Gastroesophageal sphincter (tissue), 4 donors: Measurements from ENCODE around the gene ABR. TPM values are rescaled to one million over a fixed set of nuclear protein-coding genes. Genes with fewer than 3 reads are reported as not detected.

Experiments used
- ATAC-seq: fragments of 150-250 bp; one replicate; pipeline ENCODE4 v1.9.1; 2016; ENCODE audit warnings: mild to moderate bottlenecking, moderate library complexity
- H3K27ac ChIP-seq, 4 donors: fragments of 200-600 bp; sonication (generic) in 3 of 4; 1 replicate in 3 of 4; 2 replicates in 1 of 4; pipeline ENCODE4 v1.5.1; 2016 to 2019
- H3K27me3 ChIP-seq: fragments of 200-600 bp; sonication (generic); one replicate; pipeline ENCODE4 v1.5.1; 2019
- H3K36me3 ChIP-seq, 2 donors: fragments of 200-600 bp; sonication (generic); one replicate each; pipeline ENCODE4 v1.5.1; 2019; ENCODE audit warnings: control low read depth in 1 of 2
- H3K4me1 ChIP-seq, 3 donors: fragments of 200-600 bp; sonication (generic); 1 replicate in 2 of 3; 2 replicates in 1 of 3; pipeline ENCODE4 v1.5.1; 2016 to 2019; ENCODE audit warnings: control low read depth in 2 of 3
- H3K4me3 ChIP-seq, 2 donors: fragments of 200-600 bp; sonication (generic); one replicate each; pipeline ENCODE4 v1.5.1; 2019; ENCODE audit warnings: mild to moderate bottlenecking in 1 of 2, moderate library complexity in 1 of 2
- H3K9me3 ChIP-seq, 3 donors: fragments of 200-600 bp; sonication (generic); one replicate each; pipeline ENCODE4 v1.5.1; 2017 to 2019; ENCODE audit warnings: control low read depth in 2 of 3
- EP300 ChIP-seq: sonication (generic); formaldehyde crosslinking; IDR thresholded peaks from one replicate; pipeline ENCODE4 v1.6.1; 2017; ENCODE audit warnings: antibody characterized with exemption, mild to moderate bottlenecking
- POLR2A ChIP-seq, 2 donors: fragments of 450-650 bp; IDR thresholded peaks; one replicate each; pipeline ENCODE4 v1.6.1; 2017; ENCODE audit warnings: antibody characterized with exemption in 2 of 2, mild to moderate bottlenecking in 2 of 2, moderate library complexity in 1 of 2
- POLR2AphosphoS5 ChIP-seq: sonication (generic); formaldehyde crosslinking; IDR thresholded peaks from one replicate; pipeline ENCODE4 v1.6.1; 2017; ENCODE audit warnings: antibody characterized with exemption
- WGBS, 2 donors: methylation state at CpG; one replicate each; pipeline ENCODE4 v1.1.5; 2018; ENCODE audit warnings: low coverage in 1 of 2; 5-methylcytosine and 5-hydroxymethylcytosine counted together
- total RNA-seq, 4 donors: library from RNA; depleted of rRNA; stranded (reverse); fragments of >200 nt; gene quantifications; one replicate each; pipeline ENCODE4 v1.1.0, GENCODE V29; 2016
- TF ChIP-seq, protein P1 (sequence below), 4 experiments: fragments of 200-600 bp in 2 of 4; fragments of 450-650 bp in 2 of 4; sonication (generic) in 1 of 4; IDR thresholded peaks; one replicate each; pipeline ENCODE4 v1.5.1; 2017 to 2019; ENCODE audit warnings: antibody characterized with exemption in 4 of 4, mild to moderate bottlenecking in 2 of 4, moderate library complexity in 2 of 4

ABR gene
- total RNA-seq, 4 donors from 2014 or later, result 62.6 to 147 (median 114) TPM

DNA sequence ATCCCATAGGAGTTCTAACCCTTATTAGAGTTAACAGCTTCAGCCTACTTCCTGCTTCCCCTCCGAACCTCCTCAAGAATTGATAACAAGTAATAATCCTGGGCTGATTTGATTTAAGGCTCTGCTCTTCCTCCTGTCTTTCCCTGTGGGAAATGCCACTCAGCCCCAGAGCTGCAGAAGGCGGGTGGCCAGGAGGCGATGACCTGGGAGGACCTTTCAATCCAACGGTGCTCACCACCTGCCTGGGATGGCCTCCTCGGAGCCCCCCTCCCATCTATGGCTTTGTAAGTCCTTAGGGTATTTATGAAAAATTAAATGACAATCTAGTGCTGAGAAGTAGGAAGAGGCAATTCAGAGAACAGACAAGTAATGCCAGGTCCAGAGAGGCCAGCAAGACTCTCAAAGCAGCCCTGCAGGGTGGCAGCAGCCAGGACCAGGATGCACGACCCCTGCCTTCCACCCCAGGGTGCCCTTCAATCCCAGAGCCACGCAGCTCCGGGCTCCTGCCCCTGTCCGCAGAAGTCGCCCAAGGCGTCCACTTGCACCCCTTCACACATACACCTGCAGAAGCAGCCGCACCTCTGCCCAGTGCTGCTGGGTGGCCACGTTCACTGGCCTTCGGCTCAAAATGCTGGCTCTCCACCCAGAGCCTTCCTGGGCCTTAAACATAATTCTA lies 34.3 kb downstream of the ABR start:
- no peaks in the 10 kb centered on the region for H3K9me3 ChIP-seq
- H3K27ac ChIP-seq, result no peak overlapping the region
- H3K4me3 ChIP-seq, result no peak overlapping the region
- H3K4me1 ChIP-seq, result peaks cover 0 to 14% (median 0%) of the 10 kb centered on the region in 3 donors
- ATAC-seq, result no peak
- H3K27me3 ChIP-seq, result no peaks in the 10 kb centered on the region
- peaks cover 0 to 19% of the 10 kb centered on the region in 2 donors for H3K36me3 ChIP-seq
- 69 to 82% methylated on average over 5 to 12 of the region's 14 CpGs for WGBS, 2 donors
- TF ChIP-seq POLR2A (IDR thresholded peaks at IDR 0.05) (no peak), EP300 (no peak), POLR2AphosphoS5 (no peak)
- TF ChIP-seq, protein P1, sequence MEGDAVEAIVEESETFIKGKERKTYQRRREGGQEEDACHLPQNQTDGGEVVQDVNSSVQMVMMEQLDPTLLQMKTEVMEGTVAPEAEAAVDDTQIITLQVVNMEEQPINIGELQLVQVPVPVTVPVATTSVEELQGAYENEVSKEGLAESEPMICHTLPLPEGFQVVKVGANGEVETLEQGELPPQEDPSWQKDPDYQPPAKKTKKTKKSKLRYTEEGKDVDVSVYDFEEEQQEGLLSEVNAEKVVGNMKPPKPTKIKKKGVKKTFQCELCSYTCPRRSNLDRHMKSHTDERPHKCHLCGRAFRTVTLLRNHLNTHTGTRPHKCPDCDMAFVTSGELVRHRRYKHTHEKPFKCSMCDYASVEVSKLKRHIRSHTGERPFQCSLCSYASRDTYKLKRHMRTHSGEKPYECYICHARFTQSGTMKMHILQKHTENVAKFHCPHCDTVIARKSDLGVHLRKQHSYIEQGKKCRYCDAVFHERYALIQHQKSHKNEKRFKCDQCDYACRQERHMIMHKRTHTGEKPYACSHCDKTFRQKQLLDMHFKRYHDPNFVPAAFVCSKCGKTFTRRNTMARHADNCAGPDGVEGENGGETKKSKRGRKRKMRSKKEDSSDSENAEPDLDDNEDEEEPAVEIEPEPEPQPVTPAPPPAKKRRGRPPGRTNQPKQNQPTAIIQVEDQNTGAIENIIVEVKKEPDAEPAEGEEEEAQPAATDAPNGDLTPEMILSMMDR (IDR thresholded peaks at IDR 0.05), result no peak

DNA sequence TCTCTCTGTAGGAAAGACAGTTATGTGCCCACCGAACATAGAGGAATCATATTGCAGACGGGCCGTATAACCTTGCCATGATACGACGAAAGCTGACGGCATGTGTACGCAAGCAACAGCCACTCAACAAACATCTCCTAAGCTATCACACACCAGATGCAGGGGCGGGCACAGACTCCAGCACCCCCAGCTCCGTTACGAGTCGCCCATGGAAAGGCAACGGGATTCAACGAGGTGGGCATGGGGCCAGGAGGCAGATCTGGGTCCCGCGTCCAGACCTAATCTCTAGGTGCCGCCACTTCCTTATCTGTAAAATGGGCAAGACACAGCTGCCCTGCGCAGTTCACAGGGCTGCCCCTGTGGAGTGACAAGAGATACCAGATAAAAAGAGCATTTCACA lies 35.6 kb downstream of the ABR start:
- no peak for ATAC-seq
- peaks cover 0 to 25% (median 0%) of the 10 kb centered on the region in 3 donors for H3K4me1 ChIP-seq
- H3K36me3 ChIP-seq, result peaks cover 0 to 8% of the 10 kb centered on the region in 2 donors
- no peak overlapping the region for H3K4me3 ChIP-seq
- no peak overlapping the region for H3K27ac ChIP-seq
- no peaks in the 10 kb centered on the region for H3K27me3 ChIP-seq
- 90 to 100% methylated on average over 1 to 9 of the region's 17 CpGs for WGBS, 2 donors
- TF ChIP-seq, protein P1 (IDR thresholded peaks at IDR 0.05), result no peak
- no peak for TF ChIP-seq POLR2A (IDR thresholded peaks at IDR 0.05)
- TF ChIP-seq EP300, result no peak
- no peak for TF ChIP-seq POLR2AphosphoS5
- no peaks in the 10 kb centered on the region for H3K9me3 ChIP-seq

DNA sequence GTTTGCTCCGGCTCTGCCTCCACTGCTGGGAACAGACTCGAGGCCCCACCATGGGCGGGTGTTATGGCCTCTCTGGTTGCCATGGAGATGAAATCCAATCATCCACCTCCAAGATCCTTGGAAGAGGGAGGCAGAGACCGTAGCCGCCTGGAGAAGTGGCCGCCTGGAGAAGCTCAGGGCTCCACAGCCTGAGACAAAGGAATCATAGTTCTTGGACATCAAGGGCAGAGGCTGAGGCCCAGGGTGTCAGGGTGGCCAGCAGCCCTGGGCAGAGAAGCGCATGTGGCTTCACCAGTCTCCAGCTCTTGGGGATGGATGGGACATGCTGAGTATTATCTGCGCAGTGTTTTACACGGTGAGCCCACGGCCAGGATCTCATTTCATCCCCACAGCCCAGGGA lies 36.2 kb downstream of the ABR start:
- H3K9me3 ChIP-seq, result no peaks in the 10 kb centered on the region
- no peaks in the 10 kb centered on the region for H3K27me3 ChIP-seq
- H3K4me3 ChIP-seq, result no peak overlapping the region
- peaks cover 0 to 6% of the 10 kb centered on the region in 2 donors for H3K36me3 ChIP-seq
- no CpG with 5 or more reads among the region's 10 CpGs for WGBS, 2 donors
- TF ChIP-seq POLR2A (IDR thresholded peaks at IDR 0.05) (no peak), POLR2AphosphoS5 (no peak), EP300 (no peak)
- TF ChIP-seq, protein P1 (IDR thresholded peaks at IDR 0.05), result no peak
- no peak for ATAC-seq
- H3K4me1 ChIP-seq, result peaks cover 0 to 31% (median 0%) of the 10 kb centered on the region in 3 donors
- no peak overlapping the region for H3K27ac ChIP-seq

DNA sequence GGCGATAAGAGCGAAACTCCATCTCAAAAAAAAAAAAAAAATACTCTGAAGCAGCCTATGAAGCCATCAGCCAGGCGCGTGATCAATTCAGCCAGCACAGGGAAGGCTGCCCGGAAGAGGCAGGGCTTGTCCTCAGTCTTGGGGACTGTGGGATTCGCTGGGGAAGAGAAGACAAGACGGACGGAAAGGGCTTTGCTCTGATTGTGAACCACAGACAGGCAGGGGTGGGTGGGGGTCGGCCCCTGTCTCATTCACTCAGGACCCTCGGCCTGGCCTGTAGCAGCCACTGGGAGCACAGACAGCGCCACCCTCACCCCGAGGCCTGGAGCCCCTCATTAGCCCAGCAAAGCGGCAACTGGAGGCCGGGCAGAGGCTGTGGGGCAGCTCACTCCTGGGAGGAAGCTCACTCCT lies 37.2 kb downstream of the ABR start:
- H3K36me3 ChIP-seq, result no peaks in the 10 kb centered on the region
- WGBS, 2 donors, result 77% methylated on average over 5 of the region's 14 CpGs; no CpG with 5 or more reads in 1 of the 2 donors
- no peak overlapping the region for H3K4me3 ChIP-seq
- H3K9me3 ChIP-seq, result no peaks in the 10 kb centered on the region
- H3K27ac ChIP-seq, result no peak overlapping the region
- ATAC-seq, result no peak
- no peaks in the 10 kb centered on the region for H3K27me3 ChIP-seq
- H3K4me1 ChIP-seq, result peaks cover 0 to 36% (median 0%) of the 10 kb centered on the region in 3 donors
- TF ChIP-seq POLR2AphosphoS5, result no peak
- TF ChIP-seq POLR2A (IDR thresholded peaks at IDR 0.05), result no peak
- no peak for TF ChIP-seq EP300
- TF ChIP-seq, protein P1 (IDR thresholded peaks at IDR 0.05), result no peak

DNA sequence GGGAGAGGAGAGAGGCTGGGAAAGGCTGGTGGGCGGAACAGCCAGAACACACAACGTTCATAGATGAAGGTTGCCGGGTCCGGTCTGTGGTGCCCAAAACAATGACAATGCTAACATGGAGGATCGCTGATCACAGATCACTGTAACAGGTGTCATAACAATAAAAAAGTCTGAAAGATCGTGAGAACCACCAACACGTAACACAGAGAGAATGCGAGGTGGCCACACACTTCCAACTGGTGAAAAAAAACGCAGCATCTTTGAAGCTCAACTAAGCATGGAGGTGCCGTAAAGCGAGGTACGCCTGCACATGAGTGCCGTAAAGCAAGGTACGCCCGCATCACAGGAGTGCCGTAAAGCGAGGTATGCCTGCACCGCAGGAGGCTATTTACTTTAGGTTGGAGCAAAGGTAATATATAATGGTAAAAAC lies 42.3 kb downstream of the ABR start:
- no peak overlapping the region for H3K4me3 ChIP-seq
- no peak for ATAC-seq
- no peaks in the 10 kb centered on the region for H3K36me3 ChIP-seq
- H3K27me3 ChIP-seq, result no peaks in the 10 kb centered on the region
- H3K4me1 ChIP-seq, result peaks cover 0 to 74% (median 13%) of the 10 kb centered on the region in 3 donors
- no peaks in the 10 kb centered on the region for H3K9me3 ChIP-seq
- no peak overlapping the region for H3K27ac ChIP-seq
- WGBS, 2 donors, result 87 to 95% methylated on average over 17 to 18 of the region's 18 CpGs
- TF ChIP-seq, protein P1 (IDR thresholded peaks at IDR 0.05), result no peak
- TF ChIP-seq EP300, result no peak
- no peak for TF ChIP-seq POLR2AphosphoS5
- no peak for TF ChIP-seq POLR2A (IDR thresholded peaks at IDR 0.05)
